SK-N-SH (cell line): ENCODE measurements around the gene ARHGEF25. TPM values are rescaled to one million over a fixed set of nuclear protein-coding genes. Genes with fewer than 3 reads are reported as not detected.

Experiments used
- CTCF ChIA-PET: fragments of 300-600, 350-600 bp; formaldehyde crosslinking; extraction: SDS; loops from one replicate; lab custom pipeline; 2021; lab: Yijun Ruan, JAX
- POLR2A ChIA-PET: fragments of 350-600 bp; sonication (Branson Sonifier 250); formaldehyde crosslinking; extraction: SDS; loops from one replicate; lab custom pipeline; 2020; ENCODE audit warnings: antibody characterized with exemption, inconsistent platforms; lab: Yijun Ruan, JAX
- DNase-seq: peaks from one replicate; pipeline ENCODE4 v3.0.0; 2012
- H2AFZ ChIP-seq: fragments of 200-600 bp; sonication (generic); 2 replicates; pipeline ENCODE4 v1.8.1; 2016; ENCODE audit warnings: antibody characterized with exemption, mild to moderate bottlenecking, low read depth
- H3F3A ChIP-seq: fragments of 200-600 bp; sonication (generic); replicated peaks from 2 replicates; pipeline ENCODE3; 2016; ENCODE audit warnings: antibody characterized with exemption, mild to moderate bottlenecking; ENCODE audit not compliant: insufficient read depth
- H3K27ac ChIP-seq, 2 experiments: fragments of 200-500 bp in 1 of 2; fragments of 200-600 bp in 1 of 2; sonication (Bioruptor generic) in 1 of 2; sonication (generic), shearing (Covaris generic) in 1 of 2; 2 replicates each; pipeline versions ENCODE4 v1.5.1 to v1.6.1; 2014 to 2016; ENCODE audit warnings: low read depth in 2 of 2, inconsistent platforms in 1 of 2, low read length in 1 of 2, mild to moderate bottlenecking in 1 of 2, mixed read lengths in 1 of 2
- H3K27me3 ChIP-seq: fragments of 200-600 bp; sonication (generic), shearing (Covaris generic); 2 replicates; pipeline ENCODE4 v1.6.1; 2016; ENCODE audit warnings: mixed run types; ENCODE audit not compliant: insufficient read depth
- H3K36me3 ChIP-seq, 2 experiments: fragments of 200-500 bp in 1 of 2; fragments of 200-600 bp in 1 of 2; sonication (Bioruptor generic) in 1 of 2; sonication (generic) in 1 of 2; replicated peaks in 1 of 2; 2 replicates each; pipeline versions ENCODE3 to v1.5.1; 2014 to 2016; ENCODE audit warnings: low read length in 1 of 2, mild to moderate bottlenecking in 1 of 2; ENCODE audit not compliant: insufficient read depth in 2 of 2, control insufficient read depth in 1 of 2
- H3K4me1 ChIP-seq, 2 experiments: fragments of 200-500 bp in 1 of 2; fragments of 200-600 bp in 1 of 2; sonication (Bioruptor generic) in 1 of 2; sonication (generic), shearing (Covaris generic) in 1 of 2; 2 replicates each; pipeline versions ENCODE4 v1.5.1 to v1.6.1; 2014 to 2016; ENCODE audit warnings: low read depth in 1 of 2, low read length in 1 of 2, mixed run types in 1 of 2; ENCODE audit not compliant: insufficient read depth in 2 of 2, control insufficient read depth in 1 of 2
- H3K4me2 ChIP-seq: fragments of 200-600 bp; sonication (generic), shearing (Covaris generic); 2 replicates; pipeline ENCODE4 v1.6.1; 2017; ENCODE audit warnings: mixed run types
- H3K4me3 ChIP-seq, 2 experiments: fragments of 200-500 bp in 1 of 2; fragments of 200-600 bp in 1 of 2; sonication (Bioruptor generic) in 1 of 2; sonication (generic), shearing (Covaris generic) in 1 of 2; 2 replicates each; pipeline versions ENCODE4 v1.5.1 to v1.8.1; 2014 to 2016; ENCODE audit warnings: low read depth in 2 of 2, inconsistent platforms in 1 of 2, low read length in 1 of 2, mild to moderate bottlenecking in 1 of 2, mixed read lengths in 1 of 2, moderate library complexity in 1 of 2
- H3K79me2 ChIP-seq: fragments of 200-600 bp; sonication (generic); 2 replicates; pipeline ENCODE4 v1.8.1; 2017; ENCODE audit warnings: mild to moderate bottlenecking; ENCODE audit not compliant: insufficient read depth
- H3K9ac ChIP-seq: fragments of 200-600 bp; sonication (generic); 2 replicates; pipeline ENCODE4 v1.6.1; 2017; ENCODE audit warnings: mixed run types
- H3K9me2 ChIP-seq: fragments of 200-600 bp; sonication (generic); 2 replicates; pipeline ENCODE4 v1.6.1; 2017; ENCODE audit warnings: mixed run types
- H3K9me3 ChIP-seq: fragments of 200-600 bp; sonication (generic); 2 replicates; pipeline ENCODE4 v1.6.1; 2017; ENCODE audit warnings: mixed run types, mild to moderate bottlenecking, moderate library complexity
- H4K20me1 ChIP-seq: fragments of 200-600 bp; sonication (generic); 2 replicates; pipeline ENCODE4 v1.6.1; 2017; ENCODE audit warnings: mild to moderate bottlenecking, mixed run types; ENCODE audit not compliant: insufficient read depth
- ELF1 ChIP-seq: IDR thresholded peaks from 2 replicates; pipeline ENCODE4 v1.4.0; 2012
- EP300 ChIP-seq, 2 experiments: IDR thresholded peaks; 2 replicates each; pipeline versions ENCODE4 v1.4.0 to v1.6.1; 2012; ENCODE audit warnings: borderline replicate concordance in 1 of 2, low read depth in 1 of 2, low read length in 1 of 2
- FOSL2 ChIP-seq: IDR thresholded peaks from 2 replicates; pipeline ENCODE4 v1.4.0; 2012; ENCODE audit warnings: low read depth, mild to moderate bottlenecking, moderate library complexity, borderline replicate concordance
- FOXJ3 ChIP-seq: sonication (generic); formaldehyde crosslinking; IDR thresholded peaks from 2 replicates; pipeline ENCODE4 v1.5.1; 2020; ENCODE audit warnings: mild to moderate bottlenecking, missing genetic modification reagents
- FOXM1 ChIP-seq: IDR thresholded peaks from 2 replicates; pipeline ENCODE4 v1.4.0; 2012; ENCODE audit warnings: low read depth, mild to moderate bottlenecking
- GABPA ChIP-seq: IDR thresholded peaks from 2 replicates; pipeline ENCODE4 v1.4.0; 2012; ENCODE audit warnings: low read depth, mild to moderate bottlenecking
- MEF2A ChIP-seq: IDR thresholded peaks from 2 replicates; pipeline ENCODE4 v1.4.0; 2012; ENCODE audit warnings: low read depth, borderline replicate concordance
- RFX5 ChIP-seq: IDR thresholded peaks from 2 replicates; pipeline ENCODE4 v1.6.1; 2012; ENCODE audit warnings: mild to moderate bottlenecking, improper control_type of control experiment, low read length
- RXRA ChIP-seq: IDR thresholded peaks from 2 replicates; pipeline ENCODE4 v1.4.0; 2012; ENCODE audit warnings: low read depth, mild to moderate bottlenecking, borderline replicate concordance
- SMC3 ChIP-seq: IDR thresholded peaks from 2 replicates; pipeline ENCODE4 v1.6.1; 2012; ENCODE audit warnings: low read depth, low read length, improper control_type of control experiment
- TCF12 ChIP-seq: IDR thresholded peaks from 2 replicates; pipeline ENCODE4 v1.4.0; 2012
- TEAD4 ChIP-seq: IDR thresholded peaks from 2 replicates; pipeline ENCODE4 v1.4.0; 2012; ENCODE audit warnings: mild to moderate bottlenecking, borderline replicate concordance; ENCODE audit not compliant: insufficient read depth
- WGBS: methylation state at CpG from one replicate; pipeline ENCODE4 v1.1.6; 2017; ENCODE audit warnings: low lambda C conversion rate; 5-methylcytosine and 5-hydroxymethylcytosine counted together
- polyA plus RNA-seq, 3 experiments: library from polyadenylated mRNA; depleted of rRNA; stranded (reverse); fragments of >200 nt; gene quantifications; 2 replicates each; pipeline ENCODE4 v1.2.3, GENCODE V29; 2012
- TF ChIP-seq, protein P1 (sequence below): fragments of 150-350 bp; IDR thresholded peaks from 2 replicates; pipeline ENCODE4 v1.6.1; 2017; ENCODE audit warnings: antibody characterized with exemption, low read length, low read depth, borderline replicate concordance
- TF ChIP-seq, protein P2 (sequence below): IDR thresholded peaks from 2 replicates; pipeline ENCODE4 v1.4.0; 2012; ENCODE audit warnings: low read depth, borderline replicate concordance
- TF ChIP-seq, protein P3 (sequence below): IDR thresholded peaks from 2 replicates; pipeline ENCODE4 v1.4.0; 2012; ENCODE audit warnings: low read depth, borderline replicate concordance
- TF ChIP-seq, protein P4 (sequence below): IDR thresholded peaks from 2 replicates; pipeline ENCODE4 v1.4.0; 2012; ENCODE audit warnings: low read depth

Gene ARHGEF25
- polyA plus RNA-seq, 1 of the 3 experiments (the other 2 are of a cell fraction) = 48.1 TPM

DNA sequence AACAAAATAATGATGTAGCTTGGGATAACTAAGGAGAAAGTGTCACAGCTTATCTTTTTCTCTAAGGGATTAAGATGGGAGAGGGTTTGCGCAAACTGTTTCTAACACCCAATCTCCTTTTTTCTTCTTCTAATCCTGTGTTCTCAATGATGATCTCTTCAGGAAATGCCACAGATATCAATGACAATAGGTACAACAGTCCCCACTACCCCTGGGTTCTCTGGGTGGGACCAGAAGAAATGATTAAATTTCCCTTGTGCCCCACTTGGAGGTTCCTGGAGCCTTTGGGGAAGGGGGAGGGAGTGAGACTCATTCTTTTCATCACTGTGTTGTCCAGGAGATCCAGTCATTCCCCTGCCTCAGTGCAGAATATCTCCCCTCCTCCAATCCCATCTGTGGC, 28.8 kb upstream of the ARHGEF25 start:
- H2AFZ ChIP-seq = no peak overlapping the region
- H3K9me3 ChIP-seq = no peaks in the 10 kb centered on the region
- H3F3A ChIP-seq = no peaks in the 10 kb centered on the region
- H3K27me3 ChIP-seq = no peaks in the 10 kb centered on the region
- DNase-seq = no peak
- H3K36me3 ChIP-seq = peaks cover 21 to 70% of the 10 kb centered on the region in 2 experiments
- H3K4me3 ChIP-seq = no peak overlapping the region
- H3K79me2 ChIP-seq = no peaks in the 10 kb centered on the region
- no peaks in the 10 kb centered on the region for H3K9me2 ChIP-seq
- H3K4me2 ChIP-seq = no peak overlapping the region
- H4K20me1 ChIP-seq = no peaks in the 10 kb centered on the region
- TF ChIP-seq FOXM1 = no peak
- no peak for TF ChIP-seq TCF12
- no peak for TF ChIP-seq ELF1
- TF ChIP-seq TEAD4 = no peak
- TF ChIP-seq FOXJ3 = no peak
- TF ChIP-seq, protein P1, sequence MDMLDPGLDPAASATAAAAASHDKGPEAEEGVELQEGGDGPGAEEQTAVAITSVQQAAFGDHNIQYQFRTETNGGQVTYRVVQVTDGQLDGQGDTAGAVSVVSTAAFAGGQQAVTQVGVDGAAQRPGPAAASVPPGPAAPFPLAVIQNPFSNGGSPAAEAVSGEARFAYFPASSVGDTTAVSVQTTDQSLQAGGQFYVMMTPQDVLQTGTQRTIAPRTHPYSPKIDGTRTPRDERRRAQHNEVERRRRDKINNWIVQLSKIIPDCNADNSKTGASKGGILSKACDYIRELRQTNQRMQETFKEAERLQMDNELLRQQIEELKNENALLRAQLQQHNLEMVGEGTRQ = no peak
- no peak for TF ChIP-seq RXRA
- TF ChIP-seq, protein P2, sequence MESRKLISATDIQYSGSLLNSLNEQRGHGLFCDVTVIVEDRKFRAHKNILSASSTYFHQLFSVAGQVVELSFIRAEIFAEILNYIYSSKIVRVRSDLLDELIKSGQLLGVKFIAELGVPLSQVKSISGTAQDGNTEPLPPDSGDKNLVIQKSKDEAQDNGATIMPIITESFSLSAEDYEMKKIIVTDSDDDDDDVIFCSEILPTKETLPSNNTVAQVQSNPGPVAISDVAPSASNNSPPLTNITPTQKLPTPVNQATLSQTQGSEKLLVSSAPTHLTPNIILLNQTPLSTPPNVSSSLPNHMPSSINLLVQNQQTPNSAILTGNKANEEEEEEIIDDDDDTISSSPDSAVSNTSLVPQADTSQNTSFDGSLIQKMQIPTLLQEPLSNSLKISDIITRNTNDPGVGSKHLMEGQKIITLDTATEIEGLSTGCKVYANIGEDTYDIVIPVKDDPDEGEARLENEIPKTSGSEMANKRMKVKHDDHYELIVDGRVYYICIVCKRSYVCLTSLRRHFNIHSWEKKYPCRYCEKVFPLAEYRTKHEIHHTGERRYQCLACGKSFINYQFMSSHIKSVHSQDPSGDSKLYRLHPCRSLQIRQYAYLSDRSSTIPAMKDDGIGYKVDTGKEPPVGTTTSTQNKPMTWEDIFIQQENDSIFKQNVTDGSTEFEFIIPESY = no peak
- TF ChIP-seq FOSL2 = no peak
- TF ChIP-seq RFX5 = no peak
- no peak for TF ChIP-seq SMC3
- no peak for TF ChIP-seq GABPA
- TF ChIP-seq EP300 (IDR thresholded peaks at IDR 0.05; ENCODE audit: borderline replicate concordance in 1 of 2, low read depth in 1 of 2, low read length in 1 of 2) = no peak
- no peak for TF ChIP-seq MEF2A
- TF ChIP-seq, protein P3, sequence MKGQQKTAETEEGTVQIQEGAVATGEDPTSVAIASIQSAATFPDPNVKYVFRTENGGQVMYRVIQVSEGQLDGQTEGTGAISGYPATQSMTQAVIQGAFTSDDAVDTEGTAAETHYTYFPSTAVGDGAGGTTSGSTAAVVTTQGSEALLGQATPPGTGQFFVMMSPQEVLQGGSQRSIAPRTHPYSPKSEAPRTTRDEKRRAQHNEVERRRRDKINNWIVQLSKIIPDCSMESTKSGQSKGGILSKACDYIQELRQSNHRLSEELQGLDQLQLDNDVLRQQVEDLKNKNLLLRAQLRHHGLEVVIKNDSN = no peak
- TF ChIP-seq, protein P4, sequence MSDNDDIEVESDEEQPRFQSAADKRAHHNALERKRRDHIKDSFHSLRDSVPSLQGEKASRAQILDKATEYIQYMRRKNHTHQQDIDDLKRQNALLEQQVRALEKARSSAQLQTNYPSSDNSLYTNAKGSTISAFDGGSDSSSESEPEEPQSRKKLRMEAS = no peak
- no peak overlapping the region for H3K27ac ChIP-seq
- CTCF ChIA-PET = interaction anchor here (0.6 to 7.6 kb wide), 30 partner anchors 11 to 1052 kb away, joined by 3 to 298 read pairs (median 6); partner anchors contain the start of genes ARHGEF25, B4GALNT1, DTX3 and OS9
- no peak overlapping the region for H3K9ac ChIP-seq
- 100% methylated on average over 1 of the region's 1 CpG for WGBS
- no peaks in the 10 kb centered on the region for H3K4me1 ChIP-seq
- POLR2A ChIA-PET = interaction anchor here (1.4 kb wide), 1 partner anchor 42 kb away, joined by 5 read pairs; no protein-coding TSS in a partner anchor
